SH-SY5Y (cell line): ENCODE data around the gene PLEKHG4B.

ENCODE experiments used
- GATA2 ChIP-seq: IDR thresholded peaks from 2 replicates; pipeline ENCODE4 v1.6.1; 2011; ENCODE audit warnings: mild to moderate bottlenecking, low read depth, low read length
- GATA3 ChIP-seq: IDR thresholded peaks from 2 replicates; pipeline ENCODE4 v1.6.1; 2011; ENCODE audit warnings: low read depth, mild to moderate bottlenecking, low read length, moderate library complexity

DNA sequence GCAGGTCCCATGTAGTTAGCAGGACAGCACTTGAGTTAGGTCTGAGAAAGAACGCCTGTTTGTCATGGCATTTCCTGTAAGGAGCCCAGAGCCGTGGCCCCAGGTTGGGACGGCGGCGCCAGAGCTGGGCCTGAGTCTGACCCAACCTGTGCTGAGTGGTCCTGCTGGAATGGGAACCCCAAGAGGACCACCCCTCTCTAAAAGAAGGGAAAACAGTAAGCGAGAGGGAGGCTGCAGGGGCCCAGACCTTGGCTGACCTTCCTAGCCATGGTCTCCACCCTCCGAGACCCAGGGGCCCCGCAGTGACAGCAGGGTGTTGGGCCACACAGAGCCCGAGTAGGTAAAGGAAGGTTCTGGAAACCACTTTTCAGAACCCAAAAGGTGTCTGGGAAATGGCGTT lies 97.5 kb downstream of the PLEKHG4B start:
- TF ChIP-seq GATA3 (no peak), GATA2 (no peak)
